WERI-Rb-1 (cell line): ENCODE data around the gene VGLL2.

Experiments
- DNase-seq: peaks from one replicate; pipeline ENCODE4 v3.0.0-alpha.2; 2020
- H3K27ac ChIP-seq: fragments of 250-450 bp; sonication (Bioruptor Pico); 2 replicates; pipeline ENCODE4 v1.5.1; 2020; ENCODE audit warnings: mild to moderate bottlenecking, moderate library complexity
- H3K27me3 ChIP-seq: fragments of 250-450 bp; sonication (Bioruptor Pico); 2 replicates; pipeline ENCODE4 v1.5.1; 2021; ENCODE audit warnings: mild to moderate bottlenecking, low read depth, moderate library complexity; ENCODE audit not compliant: insufficient read depth, severe bottlenecking
- H3K36me3 ChIP-seq: fragments of 250-450 bp; sonication (Bioruptor Pico); 2 replicates; pipeline ENCODE4 v1.5.1; 2020; ENCODE audit warnings: mild to moderate bottlenecking, moderate library complexity
- H3K4me3 ChIP-seq: 2 replicates; pipeline ENCODE4 v1.5.1; 2011; ENCODE audit warnings: low read depth, mild to moderate bottlenecking, control low read depth, low read length
- H3K9me3 ChIP-seq: fragments of 250-450 bp; sonication (Bioruptor Pico); 2 replicates; pipeline ENCODE4 v1.5.1; 2021; ENCODE audit warnings: mild to moderate bottlenecking, moderate library complexity; ENCODE audit not compliant: severe bottlenecking
- CTCF ChIP-seq: IDR thresholded peaks from 2 replicates; pipeline ENCODE4 v1.5.1; 2011; ENCODE audit warnings: low read depth, mild to moderate bottlenecking, control low read depth, inconsistent platforms, low read length

The VGLL2 gene

GRCh38 chr6:117298941-117299340 lies 33.6 kb downstream of the VGLL2 start:
- no peaks in the 10 kb centered on the region for H3K36me3 ChIP-seq
- H3K9me3 ChIP-seq: no peaks in the 10 kb centered on the region
- no peak for DNase-seq
- TF ChIP-seq CTCF: no peak
- H3K27me3 ChIP-seq: no peaks in the 10 kb centered on the region
- H3K4me3 ChIP-seq: no peak overlapping the region
- H3K27ac ChIP-seq: no peak overlapping the region

GRCh38 chr6:117303323-117303722 lies 38.0 kb downstream of the VGLL2 start:
- H3K4me3 ChIP-seq: no peak overlapping the region
- no peaks in the 10 kb centered on the region for H3K27me3 ChIP-seq
- H3K27ac ChIP-seq: no peak overlapping the region
- H3K36me3 ChIP-seq: no peaks in the 10 kb centered on the region
- no peak for TF ChIP-seq CTCF
- H3K9me3 ChIP-seq: no peaks in the 10 kb centered on the region
- no peak for DNase-seq

GRCh38 chr6:117304446-117304845 lies 39.1 kb downstream of the VGLL2 start:
- no peak for TF ChIP-seq CTCF

GRCh38 chr6:117306227-117306790 lies 41.0 kb downstream of the VGLL2 start:
- DNase-seq: no peak
- H3K4me3 ChIP-seq: no peak overlapping the region
- H3K27ac ChIP-seq: no peak overlapping the region
- TF ChIP-seq CTCF: no peak
- H3K27me3 ChIP-seq: no peaks in the 10 kb centered on the region
- H3K9me3 ChIP-seq: no peaks in the 10 kb centered on the region
- no peaks in the 10 kb centered on the region for H3K36me3 ChIP-seq

More at GRCh38 chr6:117304446-117304845, 39.1 kb downstream of the VGLL2 start:
- Histone ChIP-seq H3K9me3 (no peaks in the 10 kb centered on the region), H3K27me3 (no peaks in the 10 kb centered on the region), H3K27ac (no peak overlapping the region), H3K36me3 (no peaks in the 10 kb centered on the region), H3K4me3 (no peak overlapping the region)
- no peak for DNase-seq

- no peaks in the 10 kb centered on the region for H3K9me3 ChIP-seq
- no peak overlapping the region for H3K4me3 ChIP-seq
- no peak for DNase-seq
- no peak overlapping the region for H3K27ac ChIP-seq
- TF ChIP-seq CTCF: no peak
- no peaks in the 10 kb centered on the region for H3K27me3 ChIP-seq
- no peaks in the 10 kb centered on the region for H3K36me3 ChIP-seq
Measured at GRCh38 chr6:117307655-117308054, 42.3 kb downstream of the VGLL2 start.

- H3K36me3 ChIP-seq: no peaks in the 10 kb centered on the region
- no peaks in the 10 kb centered on the region for H3K9me3 ChIP-seq
- H3K27me3 ChIP-seq: no peaks in the 10 kb centered on the region
- TF ChIP-seq CTCF: no peak
- no peak for DNase-seq
- H3K27ac ChIP-seq: no peak overlapping the region
- H3K4me3 ChIP-seq: no peak overlapping the region
Measured at GRCh38 chr6:117309069-117309468, 43.7 kb downstream of the VGLL2 start.
